Activated CD4-positive, alpha-beta memory T cell treated with anti-CD3 and anti-CD28 coated beads for 36 hours (primary cell): ENCODE measurements around the gene GBP1. TPM values are rescaled to one million over a fixed set of nuclear protein-coding genes. Genes with fewer than 3 reads are reported as not detected.

Experiments used
- CTCF ChIA-PET: fragments of 350-600 bp; sonication (Branson Sonifier 250); formaldehyde crosslinking; loops from one replicate; lab custom pipeline; 2021; ENCODE audit warnings: antibody characterized with exemption, inconsistent platforms; lab: Charles Lee
- POLR2A ChIA-PET: fragments of 350-600 bp; sonication (Branson Sonifier 250); formaldehyde crosslinking; loops from one replicate; lab custom pipeline; 2021; ENCODE audit warnings: antibody characterized with exemption; lab: Charles Lee
- DNase-seq: peaks from one replicate; pipeline ENCODE4 v3.0.0-alpha.2; 2020
- H3K27ac Mint-ChIP-seq: one replicate; pipeline ENCODE4 v1.8.0; 2021; ENCODE audit warnings: mixed read lengths
- H3K27me3 Mint-ChIP-seq: one replicate; pipeline ENCODE4 v1.8.0; 2021; ENCODE audit warnings: mixed read lengths
- H3K36me3 Mint-ChIP-seq: one replicate; pipeline ENCODE4 v1.8.0; 2021; ENCODE audit warnings: mixed read lengths
- H3K4me1 Mint-ChIP-seq: one replicate; pipeline ENCODE4 v1.8.0; 2021; ENCODE audit warnings: low read depth, mixed read lengths
- H3K4me3 Mint-ChIP-seq: one replicate; pipeline ENCODE4 v1.8.0; 2021; ENCODE audit warnings: mild to moderate bottlenecking, mixed read lengths
- H3K9me3 Mint-ChIP-seq: one replicate; pipeline ENCODE4 v1.8.0; 2021; ENCODE audit warnings: mixed read lengths
- intact Hi-C: fragments of 100-400 bp; cut with micrococcal nuclease; formaldehyde crosslinking; loops from one replicate; pipeline ENCODE4 v1.15.1; 2023
- total RNA-seq, 2 experiments: library from RNA; stranded (reverse); gene quantifications; one replicate each; pipeline ENCODE4 v1.2.3, GENCODE V29; 2021

The GBP1 gene
- total RNA-seq, 2 experiments from 2014 or later: 66.9 to 67.9 TPM

DNA sequence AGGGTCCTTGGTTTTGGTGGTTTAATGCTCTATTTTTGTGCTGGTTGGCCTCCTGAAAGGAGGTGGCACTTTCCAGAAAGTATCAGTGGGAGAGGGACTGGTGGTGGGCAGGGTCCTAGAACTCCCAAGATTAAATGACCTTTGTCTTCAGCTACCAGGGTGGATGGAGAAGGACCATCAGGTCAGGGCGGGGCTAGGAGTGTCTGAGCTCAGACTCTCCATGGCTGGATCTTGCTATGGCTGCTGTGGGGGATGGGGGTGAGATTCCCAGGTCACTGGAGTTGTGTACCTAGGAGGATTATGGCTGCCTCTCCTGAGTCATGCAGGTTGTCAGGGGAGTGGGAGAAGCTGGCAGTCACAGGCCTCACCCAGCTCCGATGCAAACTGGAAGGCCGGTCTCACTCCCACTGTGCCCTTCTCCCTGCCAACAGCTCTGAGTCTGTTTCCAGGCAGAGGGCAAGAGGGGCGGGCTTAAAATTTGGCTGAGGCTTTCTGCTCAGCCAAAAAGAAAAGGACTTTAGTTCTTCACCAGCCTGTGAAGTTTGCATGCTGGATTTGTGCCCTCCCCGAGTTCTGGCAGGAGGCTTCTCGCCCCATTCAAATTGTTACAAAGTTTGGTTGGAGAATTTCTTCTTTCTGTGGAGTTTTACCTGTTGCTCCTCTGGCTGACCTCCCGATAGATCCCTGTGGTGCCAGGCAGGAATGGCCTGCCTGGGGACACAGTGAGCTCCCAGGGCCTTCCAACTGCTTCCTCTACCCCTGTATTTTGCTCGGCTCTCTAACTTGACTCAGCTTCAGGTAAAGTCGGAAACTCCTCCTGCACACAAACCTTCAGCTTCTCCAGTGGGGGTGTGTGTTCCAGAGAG lies 59.5 kb downstream of the GBP1 start:
- ChIA-PET POLR2A (no interaction called here), CTCF (no interaction called here)
- Mint-ChIP-seq H3K27ac (no peak overlapping the region), H3K9me3 (peaks cover 10% of the 10 kb centered on the region), H3K4me1 (peaks cover 30% of the 10 kb centered on the region), H3K4me3 (no peak overlapping the region), H3K36me3 (peaks cover 49% of the 10 kb centered on the region), H3K27me3 (no peaks in the 10 kb centered on the region)
- intact Hi-C loops: no loop called here
- DNase-seq: no peak

Other genes starting within 250 kb of the GBP1 start
- gene GTF2B, start 173.6 kb downstream of the GBP1 start, total RNA-seq: 10 to 100 TPM; 34.2 to 39.4 TPM
- gene KYAT3, start 72.6 kb downstream of the GBP1 start, total RNA-seq: 10 to 100 TPM; 66.8 to 71.4 TPM
- 10 to 100 TPM; 28.1 to 31.5 TPM for gene RBMXL1, start 72.6 kb downstream of the GBP1 start, total RNA-seq
- gene GBP3, start 42.3 kb downstream of the GBP1 start, total RNA-seq: 1 to 10 TPM; 4.5 to 5.7 TPM
- gene GBP2, start 60.9 kb upstream of the GBP1 start, total RNA-seq: 100 to 1,000 TPM; 396 to 403 TPM
- gene GBP7, start 110.8 kb upstream of the GBP1 start, total RNA-seq: not detected
- gene GBP4, start 133.7 kb upstream of the GBP1 start, total RNA-seq: 10 to 100 TPM; 26.5 to 29.9 TPM
- gene GBP5, start 207.7 kb upstream of the GBP1 start, total RNA-seq: 10 to 100 TPM; 95.1 to 95.7 TPM